DMS 273 (cell line): Measurements from ENCODE around the gene CST5.
"Not testable (repeated sequence)": the region's sequence is repeated elsewhere in the genome, so short reads cannot be mapped to it uniquely, and the experiment has no call there.

ENCODE experiments used
- DNase-seq: peaks from one replicate; lab custom pipeline; 2025; ENCODE audit not compliant: unreplicated experiment; lab: John Stamatoyannopoulos, UW

Gene CST5

GRCh38 chr20:23879328-23879798 is at the start of gene CST5:
Gene CST5 (minus strand): TSS chr20:23879748. CDS start chr20:23879676, 72 bp downstream.
- no peak for DNase-seq

- no peak for DNase-seq
Observed at GRCh38 chr20:23928788-23929187, 49.2 kb upstream of the CST5 start.

DNA sequence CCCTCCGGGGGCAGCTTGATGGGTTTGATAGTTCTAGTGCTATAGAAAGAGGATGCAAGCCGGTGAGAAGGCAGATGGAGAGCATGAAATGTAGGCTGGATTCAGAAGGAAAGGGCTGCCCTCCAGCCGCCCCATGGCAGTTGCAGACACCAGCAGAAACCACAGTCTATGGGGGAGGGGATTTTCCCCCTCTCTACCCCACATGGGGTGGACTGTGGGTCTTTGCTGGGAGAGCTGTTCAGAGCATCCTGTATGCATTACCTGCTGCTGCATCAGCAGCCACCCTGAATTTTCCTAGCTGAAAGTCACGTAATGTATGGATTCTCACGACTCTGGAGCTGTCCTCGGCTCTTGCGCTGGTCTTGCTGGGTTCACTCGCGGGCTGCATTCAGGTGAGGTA is 48.8 kb upstream of the CST5 start:
- DNase-seq: no peak

GRCh38 chr20:23926944-23927872 is 47.7 kb upstream of the CST5 start:
- DNase-seq: no peak

DNA sequence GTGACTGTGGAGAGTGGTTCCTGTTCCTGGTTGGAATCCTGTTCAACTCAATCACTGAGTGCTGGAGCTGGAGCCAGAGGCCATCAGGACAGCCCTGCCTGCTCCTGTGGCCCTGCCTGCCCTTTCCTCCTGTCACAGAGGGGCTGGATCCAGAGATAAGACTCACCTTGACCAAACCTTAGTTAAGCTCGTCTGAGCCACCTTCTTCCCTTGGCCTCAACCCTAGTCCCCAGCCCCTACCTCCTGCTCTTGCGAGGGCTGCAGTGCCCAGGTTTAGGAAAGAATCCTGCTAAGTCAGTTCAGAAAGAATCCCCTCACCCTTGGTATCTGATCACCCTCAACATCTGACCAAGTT is 47.0 kb upstream of the CST5 start:
- no peak for DNase-seq

- no peak for DNase-seq
Observed at GRCh38 chr20:23925789-23926525, 46.4 kb upstream of the CST5 start.

- no peak for DNase-seq
Observed at GRCh38 chr20:23924751-23925150, 45.2 kb upstream of the CST5 start.

DNA sequence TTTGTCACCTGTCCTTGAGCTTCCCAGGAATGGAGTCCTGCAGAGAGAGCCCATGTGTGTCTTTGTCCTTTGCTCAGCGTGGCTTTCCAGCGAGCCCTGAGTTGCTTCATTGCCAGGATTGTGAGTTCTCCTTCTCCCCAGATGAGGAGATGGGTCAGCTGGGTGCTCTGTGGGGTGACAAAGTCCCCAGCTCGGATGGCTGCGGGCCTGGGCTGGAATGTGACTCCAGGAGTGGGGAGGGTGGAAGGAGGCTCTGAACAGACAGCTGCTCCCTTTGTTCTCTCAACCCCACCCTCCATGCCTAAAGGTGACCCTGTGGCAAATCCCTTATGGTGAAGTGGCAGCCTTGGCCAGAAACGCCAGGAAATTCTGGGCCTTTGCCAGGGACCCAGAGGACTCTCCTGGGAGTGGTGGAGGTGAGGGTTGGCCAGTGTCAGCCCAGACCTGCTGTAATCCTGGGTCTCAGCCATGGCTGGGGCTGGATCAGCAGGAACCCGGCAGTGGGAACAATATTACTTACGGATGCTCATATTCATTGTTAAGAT is 44.4 kb upstream of the CST5 start:
- peak; percentile 20 for DNase-seq

- no peak for DNase-seq
Observed at GRCh38 chr20:23923311-23923710, 43.8 kb upstream of the CST5 start.

DNA sequence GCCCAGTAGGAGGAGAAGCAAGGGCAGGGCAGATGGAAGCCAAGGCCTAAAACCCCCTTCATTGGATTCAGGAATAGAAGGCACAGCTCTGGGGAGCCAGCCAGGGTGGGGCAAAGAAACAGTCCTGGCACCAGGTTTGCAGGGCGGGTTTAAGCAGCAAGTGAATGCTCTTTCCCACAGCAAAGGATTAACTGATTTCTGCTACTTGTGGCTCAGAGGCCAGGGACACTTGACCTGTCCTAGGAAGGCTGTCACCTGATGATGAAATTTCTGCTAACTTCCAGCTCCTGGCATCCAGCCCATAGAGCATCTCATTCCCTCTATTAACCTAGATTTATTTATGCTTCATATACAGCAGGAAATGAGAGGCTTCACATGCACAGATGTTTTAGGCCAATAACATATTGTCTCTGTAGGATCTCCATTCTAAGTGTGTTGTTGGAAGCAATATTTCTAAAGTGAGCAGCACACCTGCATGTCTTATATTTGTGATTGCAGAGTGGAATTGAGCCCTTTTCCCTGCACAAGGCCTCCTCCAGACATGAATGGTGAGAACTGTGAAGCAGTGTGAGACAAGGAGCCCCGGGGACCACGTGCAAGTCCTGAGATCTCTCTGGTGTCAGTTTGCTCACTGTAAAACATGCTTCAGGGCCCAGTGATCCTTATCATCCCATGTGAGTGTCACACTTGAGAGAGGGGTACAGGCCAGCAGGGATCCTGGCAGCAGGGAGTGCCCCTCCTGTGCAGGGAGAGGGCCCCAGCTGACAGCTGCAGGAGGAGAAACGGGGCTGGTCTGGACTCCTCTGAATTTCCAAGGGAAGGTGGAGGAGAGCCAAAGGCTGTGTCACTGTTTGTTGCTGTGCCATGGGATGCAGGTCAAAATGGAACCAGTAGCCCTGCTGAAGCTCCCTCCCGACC is 41.1 kb upstream of the CST5 start:
- peak; percentile 78 for DNase-seq

DNA sequence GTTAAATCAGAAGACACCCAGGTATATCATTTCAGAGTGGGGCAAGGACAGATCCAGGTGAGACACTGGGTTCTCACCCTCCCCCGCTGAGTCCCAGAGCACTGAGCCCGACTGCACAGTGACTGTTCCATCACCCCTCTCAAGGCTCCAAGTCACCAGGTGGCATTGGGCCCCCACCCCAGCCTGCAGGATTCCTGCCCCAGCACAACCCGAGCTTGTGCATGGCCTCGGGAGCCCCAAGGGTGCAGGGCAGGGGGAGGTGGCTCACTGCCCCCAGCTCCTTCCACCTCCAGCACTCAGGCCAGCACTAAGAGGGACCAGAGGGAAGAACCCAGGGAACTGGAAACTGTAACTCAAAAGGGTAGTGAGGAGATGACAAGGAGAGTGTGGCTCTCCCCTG is 39.3 kb upstream of the CST5 start:
- DNase-seq: no peak

- no peak for DNase-seq
Observed at GRCh38 chr20:23918101-23918862, 38.7 kb upstream of the CST5 start.

- DNase-seq: peak; percentile 63
Observed at GRCh38 chr20:23917024-23917725, 37.6 kb upstream of the CST5 start.

- no peak for DNase-seq
Observed at GRCh38 chr20:23915844-23916243, 36.3 kb upstream of the CST5 start.

DNA sequence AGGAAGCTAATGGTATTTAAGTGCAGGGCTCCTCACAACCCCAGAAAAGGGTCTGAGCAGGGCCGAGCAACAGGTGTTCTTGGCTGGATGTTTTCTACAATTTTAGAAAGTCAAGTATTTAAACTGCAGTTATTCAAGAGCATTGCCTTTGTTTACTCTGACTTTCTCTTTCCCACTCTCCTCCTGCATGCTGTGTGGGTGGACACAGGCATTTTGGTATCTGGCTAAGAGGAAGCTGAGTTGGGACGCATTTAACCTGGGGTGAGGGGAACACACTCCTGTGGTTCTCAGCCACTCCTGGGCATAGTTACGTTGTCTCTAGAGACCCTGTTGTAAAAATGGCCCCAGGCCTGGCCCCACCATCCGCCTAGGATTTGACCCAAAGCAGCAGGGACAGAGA is 34.9 kb upstream of the CST5 start:
- not testable (repeated sequence) for DNase-seq

- no peak for DNase-seq
Observed at GRCh38 chr20:23910210-23910609, 30.7 kb upstream of the CST5 start.

DNA sequence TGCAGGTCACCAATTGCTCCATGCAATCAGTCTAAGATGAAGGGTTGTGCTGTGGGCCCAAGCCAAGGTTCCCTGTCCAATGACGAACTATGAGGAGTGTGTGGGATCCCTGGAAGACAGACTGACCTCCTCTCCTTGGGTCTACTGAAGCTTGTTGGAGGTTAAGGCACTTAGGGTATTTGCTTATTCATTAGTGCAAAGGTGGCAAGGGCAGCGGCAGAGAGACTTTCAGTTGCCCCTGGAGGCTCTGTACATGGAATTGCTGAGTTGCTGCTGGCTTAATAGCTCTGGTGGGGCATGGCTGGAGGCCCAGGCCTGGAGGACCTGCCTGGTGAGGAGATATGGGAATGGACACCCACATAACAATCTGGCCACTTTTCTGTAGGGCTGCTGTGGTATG is 29.8 kb upstream of the CST5 start:
- no peak for DNase-seq

GRCh38 chr20:23907579-23907978 is 28.0 kb upstream of the CST5 start:
- no peak for DNase-seq

DNA sequence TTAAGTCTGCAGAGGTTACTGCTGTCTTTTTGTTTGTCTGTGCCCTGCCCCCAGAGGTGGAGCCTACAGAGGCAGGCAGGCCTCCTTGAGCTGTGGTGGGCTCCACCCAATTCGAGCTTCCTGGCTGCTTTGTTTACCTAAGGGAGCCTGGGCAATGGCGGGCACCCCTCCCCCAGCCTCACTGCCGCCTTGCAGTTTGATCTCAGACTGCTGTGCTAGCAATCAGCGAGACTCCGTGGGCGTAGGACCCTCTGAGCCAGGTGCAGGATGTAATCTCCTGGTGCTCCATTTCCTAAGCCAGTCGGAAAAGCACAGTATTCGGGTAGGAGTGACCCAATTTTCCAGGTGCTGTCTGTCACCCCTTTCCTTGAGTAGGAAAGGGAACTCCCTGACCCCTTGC is 22.8 kb upstream of the CST5 start:
- DNase-seq: not testable (repeated sequence)
